Duodenal mucosa (tissue), 2 donors: ENCODE results near the gene TRIM46.
A peak's percentile ranks its signal among the peaks of the same experiment; 100 is the strongest.

Experiments
- H3K27ac ChIP-seq: one replicate; pipeline ENCODE4 v1.7.0; 2013; ENCODE audit warnings: low read depth, low read length
- H3K27me3 ChIP-seq, 2 donors: one replicate each; pipeline ENCODE4 v1.7.0; 2013; ENCODE audit warnings: low read length in 2 of 2, control low read depth in 1 of 2; ENCODE audit not compliant: insufficient read depth in 2 of 2, control insufficient read depth in 1 of 2
- H3K36me3 ChIP-seq, 2 donors: one replicate each; pipeline ENCODE4 v1.7.0; 2013; ENCODE audit warnings: low read length in 2 of 2, control low read depth in 1 of 2; ENCODE audit not compliant: insufficient read depth in 2 of 2, control insufficient read depth in 1 of 2
- H3K4me1 ChIP-seq, 2 donors: one replicate each; pipeline ENCODE4 v1.7.0; 2013; ENCODE audit warnings: low read length in 2 of 2, control low read depth in 1 of 2; ENCODE audit not compliant: insufficient read depth in 2 of 2, control insufficient read depth in 1 of 2
- H3K4me3 ChIP-seq, 2 donors: one replicate each; pipeline ENCODE4 v1.7.0; 2013; ENCODE audit warnings: low read length in 2 of 2, low read depth in 1 of 2
- H3K9ac ChIP-seq, 2 donors: one replicate each; pipeline ENCODE4 v1.7.0; 2013; ENCODE audit warnings: low read length in 2 of 2, low read depth in 1 of 2
- H3K9me3 ChIP-seq, 2 donors: one replicate each; pipeline ENCODE4 v1.7.0; 2013; ENCODE audit warnings: low read length in 2 of 2, control low read depth in 1 of 2; ENCODE audit not compliant: control insufficient read depth in 1 of 2

The TRIM46 gene

GRCh38 chr1:155128755-155129473 lies 44.7 kb upstream of the TRIM46 start:
- Histone ChIP-seq H3K4me1 (peaks cover 44 to 77% of the 10 kb centered on the region in 2 donors), H3K27me3 (no peaks in the 10 kb centered on the region), H3K27ac (peak overlapping the region; percentile 96), H3K4me3 (peak overlapping the region; percentile 64 to 73), H3K36me3 (peaks cover 15 to 17% of the 10 kb centered on the region in 2 donors), H3K9ac (peak overlapping the region; percentile 41 to 96), H3K9me3 (no peaks in the 10 kb centered on the region)

GRCh38 chr1:155130272-155131006 lies 43.2 kb upstream of the TRIM46 start:
- Histone ChIP-seq H3K4me3 (peak overlapping the region; percentile 64 to 73), H3K9ac (peak overlapping the region; percentile 41 to 96), H3K27me3 (no peaks in the 10 kb centered on the region), H3K27ac (peak overlapping the region; percentile 96), H3K4me1 (peaks cover 40 to 81% of the 10 kb centered on the region in 2 donors), H3K9me3 (no peaks in the 10 kb centered on the region), H3K36me3 (peaks cover 20 to 26% of the 10 kb centered on the region in 2 donors)

GRCh38 chr1:155131285-155131684 lies 42.4 kb upstream of the TRIM46 start:
- Histone ChIP-seq H3K27ac (peak overlapping the region; percentile 96), H3K9me3 (no peaks in the 10 kb centered on the region), H3K27me3 (no peaks in the 10 kb centered on the region), H3K4me3 (peak overlapping the region; percentile 16 to 73), H3K4me1 (peaks cover 36 to 74% of the 10 kb centered on the region in 2 donors), H3K9ac (peak overlapping the region; percentile 54 to 96), H3K36me3 (peaks cover 20 to 26% of the 10 kb centered on the region in 2 donors)

- peaks cover 33 to 72% of the 10 kb centered on the region in 2 donors for H3K4me1 ChIP-seq
- no peaks in the 10 kb centered on the region for H3K27me3 ChIP-seq
- peaks cover 20 to 26% of the 10 kb centered on the region in 2 donors for H3K36me3 ChIP-seq
- H3K9ac ChIP-seq: peak overlapping the region; percentile 54 to 96
- H3K27ac ChIP-seq: peak overlapping the region; percentile 96
- peak overlapping the region; percentile 16 to 73 for H3K4me3 ChIP-seq
- no peaks in the 10 kb centered on the region for H3K9me3 ChIP-seq
These were observed 41.8 kb upstream of the TRIM46 start for GRCh38 chr1:155131856-155132255.

GRCh38 chr1:155133799-155134281 lies 39.8 kb upstream of the TRIM46 start:
- Histone ChIP-seq H3K9me3 (no peaks in the 10 kb centered on the region), H3K9ac (peak overlapping the region; percentile 76 to 94), H3K36me3 (peaks cover 20 to 30% of the 10 kb centered on the region in 2 donors), H3K27ac (peak overlapping the region; percentile 98), H3K4me1 (peaks cover 49 to 71% of the 10 kb centered on the region in 2 donors), H3K27me3 (no peaks in the 10 kb centered on the region), H3K4me3 (peak overlapping the region; percentile 77 to 87)

- peak overlapping the region; percentile 77 to 87 for H3K4me3 ChIP-seq
- H3K9ac ChIP-seq: peak overlapping the region; percentile 76 to 94
- H3K4me1 ChIP-seq: peaks cover 51 to 71% of the 10 kb centered on the region in 2 donors
These were observed 39.3 kb upstream of the TRIM46 start for GRCh38 chr1:155134322-155134721.

GRCh38 chr1:155134880-155135414 lies 38.7 kb upstream of the TRIM46 start:
- Histone ChIP-seq H3K9me3 (no peaks in the 10 kb centered on the region), H3K36me3 (peaks cover 20 to 30% of the 10 kb centered on the region in 2 donors), H3K4me3 (peak overlapping the region; percentile 77 to 87), H3K4me1 (peaks cover 51 to 67% of the 10 kb centered on the region in 2 donors), H3K27ac (peak overlapping the region; percentile 98), H3K9ac (peak overlapping the region; percentile 76 to 94), H3K27me3 (no peaks in the 10 kb centered on the region)

More at GRCh38 chr1:155134322-155134721, 39.3 kb upstream of the TRIM46 start:
- no peaks in the 10 kb centered on the region for H3K27me3 ChIP-seq
- H3K27ac ChIP-seq: peak overlapping the region; percentile 98
- H3K9me3 ChIP-seq: no peaks in the 10 kb centered on the region
- peaks cover 20 to 30% of the 10 kb centered on the region in 2 donors for H3K36me3 ChIP-seq

- no peaks in the 10 kb centered on the region for H3K9me3 ChIP-seq
- peaks cover 19 to 30% of the 10 kb centered on the region in 2 donors for H3K36me3 ChIP-seq
- H3K4me1 ChIP-seq: peaks cover 51 to 64% of the 10 kb centered on the region in 2 donors
- H3K4me3 ChIP-seq: peak within 1 kb of the TSS; percentile 77 to 87
- peak within 1 kb of the TSS; percentile 98 for H3K27ac ChIP-seq
- H3K9ac ChIP-seq: peak within 1 kb of the TSS; percentile 76 to 94
- no peaks in the 10 kb centered on the region for H3K27me3 ChIP-seq
These were observed 38.1 kb upstream of the TRIM46 start, which contains the start of gene SLC50A1 for GRCh38 chr1:155135415-155136028. Gene SLC50A1, plus strand, starts transcription at chr1:155135852. Its CDS starts 60 bp downstream, at chr1:155135912.

GRCh38 chr1:155136748-155137147 lies 36.9 kb upstream of the TRIM46 start:
- Histone ChIP-seq H3K9ac (peak overlapping the region; percentile 76 to 80), H3K36me3 (peaks cover 7 to 25% of the 10 kb centered on the region in 2 donors)

More at GRCh38 chr1:155136748-155137147, 36.9 kb upstream of the TRIM46 start:
- no peaks in the 10 kb centered on the region for H3K9me3 ChIP-seq
- H3K27me3 ChIP-seq: no peaks in the 10 kb centered on the region
- H3K4me3 ChIP-seq: peak overlapping the region; percentile 77 to 87
- H3K4me1 ChIP-seq: peaks cover 44 to 53% of the 10 kb centered on the region in 2 donors
- peak overlapping the region; percentile 58 for H3K27ac ChIP-seq
